GM12892 (cell line): Measurements from ENCODE around the gene UVRAG.

Experiments used
- DNase-seq: peaks from one replicate; pipeline ENCODE4 v3.0.0; 2011; ENCODE audit not compliant: insufficient read length
- FAIRE-seq: peaks from 2 replicates; lab custom pipeline; 2011; peaks lifted over from hg19 to GRCh38; lab: Jason Lieb, UNC
- POLR2A ChIP-seq: IDR thresholded peaks from 2 replicates; pipeline ENCODE4 v1.6.1; 2011; ENCODE audit warnings: low read depth, low read length, control low read depth
- POLR2AphosphoS5 ChIP-seq: IDR thresholded peaks from 2 replicates; pipeline ENCODE4 v1.6.1; 2011; ENCODE audit warnings: low read depth, low read length, control low read depth
- TAF1 ChIP-seq: IDR thresholded peaks from 2 replicates; pipeline ENCODE4 v1.6.1; 2011; ENCODE audit warnings: low read depth, mild to moderate bottlenecking, control low read depth, low read length, borderline replicate concordance

Gene UVRAG

DNA sequence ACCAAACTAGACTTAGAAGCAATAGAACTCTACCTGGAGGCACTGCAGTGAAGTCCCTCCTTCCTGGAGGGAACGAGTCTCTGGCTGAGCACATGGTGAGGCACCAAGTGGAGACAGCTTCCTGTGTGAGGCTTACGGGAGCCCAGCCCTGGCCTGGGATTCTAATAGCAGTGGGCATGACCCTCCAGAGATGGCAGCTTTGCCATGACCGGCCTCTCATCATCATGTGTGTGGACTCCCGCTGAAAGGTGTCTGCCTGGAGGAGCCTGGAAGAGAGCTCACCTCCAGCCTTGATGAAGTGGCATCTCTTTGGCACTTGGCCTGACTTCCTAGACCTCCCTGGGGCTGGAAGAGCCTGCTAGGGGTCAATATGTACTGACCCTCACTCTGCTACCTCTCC is 38.5 kb upstream of the UVRAG start:
- no peak for FAIRE-seq
- TF ChIP-seq TAF1 (no peak), POLR2A (no peak), POLR2AphosphoS5 (no peak)
- DNase-seq, result no peak

DNA sequence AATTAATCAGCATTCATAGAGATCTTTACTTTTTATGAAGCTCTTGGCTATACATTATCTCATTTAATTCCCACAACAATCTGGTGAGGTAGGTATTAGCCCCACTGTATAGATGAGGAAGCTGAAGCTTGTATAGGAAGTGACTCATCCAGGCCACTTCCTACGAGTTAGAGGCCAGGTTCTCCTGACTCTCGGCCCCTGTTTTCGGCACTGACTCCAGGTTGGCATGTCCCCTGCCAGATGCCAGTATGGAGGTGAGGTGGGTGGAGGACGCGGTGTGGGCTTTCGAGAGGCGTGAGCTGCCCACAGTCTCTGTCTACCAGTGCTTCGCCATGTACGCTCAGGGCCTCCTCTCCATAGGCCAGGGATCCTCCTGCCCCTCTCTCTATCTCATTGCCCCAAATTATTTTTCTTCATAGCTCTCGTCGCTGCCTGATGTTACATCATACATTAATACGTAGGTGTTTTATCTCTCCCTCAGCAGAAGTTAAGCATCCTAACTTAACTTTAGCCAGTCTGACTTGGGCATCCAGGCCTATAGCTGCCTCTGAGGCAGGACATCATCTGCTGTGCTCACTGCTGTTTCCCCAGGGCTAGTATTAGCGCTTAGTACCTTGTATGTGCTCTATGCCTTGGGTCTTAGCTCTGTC is 37.4 kb upstream of the UVRAG start:
- TF ChIP-seq TAF1, result no peak
- no peak for TF ChIP-seq POLR2A
- TF ChIP-seq POLR2AphosphoS5, result no peak
- DNase-seq (no peak), FAIRE-seq (peak; percentile 38)

- no peak for FAIRE-seq
- no peak for TF ChIP-seq POLR2A
- no peak for TF ChIP-seq TAF1
- TF ChIP-seq POLR2AphosphoS5, result no peak
Observed at GRCh38 chr11:75778962-75779361, 36.0 kb upstream of the UVRAG start.

DNA sequence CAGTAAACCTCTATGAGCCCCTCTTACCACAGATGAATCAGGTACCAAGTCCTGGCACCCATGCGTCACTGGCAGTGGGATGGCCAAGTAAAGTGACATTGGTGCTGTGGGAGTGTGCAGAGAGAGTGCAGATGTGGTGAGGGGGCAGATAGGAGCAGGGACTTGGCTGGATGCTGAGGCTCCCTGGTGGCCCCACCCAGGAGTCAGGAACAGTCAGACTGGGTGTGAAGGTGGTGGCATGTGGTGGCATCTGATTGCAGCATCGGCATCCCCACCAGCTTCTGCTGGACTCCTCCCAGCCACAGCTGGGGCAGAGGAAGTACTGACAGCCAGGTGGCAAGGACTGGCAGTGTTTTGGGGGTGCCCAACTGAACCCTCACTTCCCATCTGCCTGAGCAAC is 35.0 kb upstream of the UVRAG start:
- TF ChIP-seq POLR2AphosphoS5 (no peak), TAF1 (no peak), POLR2A (no peak)
- no peak for FAIRE-seq
- DNase-seq, result no peak

More at GRCh38 chr11:75778962-75779361, 36.0 kb upstream of the UVRAG start:
- DNase-seq, result no peak

DNA sequence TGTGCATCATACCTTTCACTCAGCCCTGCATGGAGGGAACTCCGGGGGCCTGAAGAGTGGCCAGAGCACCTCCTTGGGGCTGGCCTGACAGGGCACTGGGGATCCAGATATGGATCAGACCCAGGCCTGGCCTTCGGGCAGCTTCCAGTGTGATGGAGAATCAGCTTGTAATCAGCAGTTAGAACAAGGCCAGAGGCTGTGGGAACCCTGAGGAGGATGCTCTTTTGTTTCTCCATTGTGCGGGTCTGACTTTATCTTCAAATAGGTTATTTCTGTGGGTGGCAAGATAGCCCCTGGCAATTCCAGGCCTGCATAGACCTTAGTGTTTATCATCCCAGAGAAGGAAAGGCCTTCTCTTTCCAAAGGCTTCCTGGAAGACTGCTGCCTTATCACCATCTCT is 34.1 kb upstream of the UVRAG start:
- no peak for FAIRE-seq
- no peak for DNase-seq
- no peak for TF ChIP-seq POLR2AphosphoS5
- TF ChIP-seq POLR2A, result no peak
- TF ChIP-seq TAF1, result no peak

- TF ChIP-seq POLR2AphosphoS5, result no peak
- TF ChIP-seq TAF1, result no peak
- no peak for TF ChIP-seq POLR2A
- DNase-seq, result no peak
- no peak for FAIRE-seq
Observed at GRCh38 chr11:75781296-75781695, 33.7 kb upstream of the UVRAG start.

GRCh38 chr11:75781831-75782230 is 33.2 kb upstream of the UVRAG start:
- DNase-seq, result no peak
- FAIRE-seq, result no peak
- TF ChIP-seq POLR2A (no peak), POLR2AphosphoS5 (no peak), TAF1 (no peak)

GRCh38 chr11:75782540-75783263 is 32.3 kb upstream of the UVRAG start:
- DNase-seq (no peak), FAIRE-seq (no peak)
- TF ChIP-seq POLR2AphosphoS5 (no peak), TAF1 (no peak), POLR2A (no peak)

- FAIRE-seq, result no peak
- TF ChIP-seq POLR2AphosphoS5, result no peak
- DNase-seq, result no peak
Observed at GRCh38 chr11:75783416-75784084, 31.5 kb upstream of the UVRAG start.

DNA sequence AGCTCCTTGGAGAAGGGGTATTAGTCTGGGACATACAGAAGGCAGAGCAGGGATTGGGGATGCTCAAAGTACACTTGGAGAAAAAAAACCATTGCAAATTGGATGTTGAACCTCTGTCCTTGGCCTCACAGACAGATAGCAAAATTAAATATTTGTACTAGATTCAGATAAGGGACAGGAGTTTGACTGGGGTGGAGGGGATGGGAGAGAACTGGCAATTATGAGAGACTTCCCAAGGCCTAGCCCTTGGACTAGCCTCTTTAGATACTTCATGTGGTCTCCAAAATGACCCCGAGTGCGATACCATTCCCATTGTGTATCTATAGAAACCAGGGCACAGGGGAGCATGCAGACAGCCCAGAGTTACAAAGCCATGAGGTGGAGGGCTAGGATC is 30.9 kb upstream of the UVRAG start:
- TF ChIP-seq POLR2AphosphoS5 (no peak), TAF1 (no peak), POLR2A (no peak)
- FAIRE-seq, result no peak

DNA sequence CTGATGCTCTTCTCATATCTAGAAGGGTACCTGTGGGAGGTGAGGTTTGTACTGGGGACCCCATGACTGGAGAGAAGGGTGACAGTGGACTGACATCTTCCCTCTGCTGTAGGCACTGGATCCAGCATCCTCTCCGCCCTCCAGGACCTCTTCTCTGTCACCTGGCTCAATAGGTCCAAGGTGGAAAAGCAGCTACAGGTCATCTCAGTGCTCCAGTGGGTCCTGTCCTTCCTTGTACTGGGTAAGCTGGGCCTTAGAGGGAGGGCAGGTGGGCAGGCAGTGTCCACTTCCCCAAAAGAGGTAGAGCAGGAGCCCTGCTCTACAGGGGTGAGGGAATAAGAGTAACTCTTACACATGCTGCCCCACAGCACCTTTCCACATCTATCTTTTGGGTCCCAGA is 30.5 kb upstream of the UVRAG start:
- FAIRE-seq, result no peak
- DNase-seq, result no peak
- TF ChIP-seq TAF1 (no peak), POLR2AphosphoS5 (no peak), POLR2A (no peak)

More for the DNA sequence above, 30.9 kb upstream of the UVRAG start:
- DNase-seq, result no peak
